Suprapubic skin (tissue), 3 donors: Measurements from ENCODE around the gene NFATC2.

Source experiments
- POLR2AphosphoS5 ChIP-seq, 3 donors: sonication (generic); formaldehyde crosslinking; IDR thresholded peaks; one replicate each; pipeline ENCODE4 v1.6.1; 2017; ENCODE audit warnings: antibody characterized with exemption in 3 of 3
- TF ChIP-seq, protein P1 (sequence below), 2 donors: fragments of 200-600 bp in 1 of 2; fragments of 450-650 bp in 1 of 2; sonication (generic) in 1 of 2; IDR thresholded peaks; one replicate each; pipeline ENCODE4 v1.5.1; 2016 to 2019; ENCODE audit warnings: antibody characterized with exemption in 2 of 2, mild to moderate bottlenecking in 1 of 2, moderate library complexity in 1 of 2

DNA sequence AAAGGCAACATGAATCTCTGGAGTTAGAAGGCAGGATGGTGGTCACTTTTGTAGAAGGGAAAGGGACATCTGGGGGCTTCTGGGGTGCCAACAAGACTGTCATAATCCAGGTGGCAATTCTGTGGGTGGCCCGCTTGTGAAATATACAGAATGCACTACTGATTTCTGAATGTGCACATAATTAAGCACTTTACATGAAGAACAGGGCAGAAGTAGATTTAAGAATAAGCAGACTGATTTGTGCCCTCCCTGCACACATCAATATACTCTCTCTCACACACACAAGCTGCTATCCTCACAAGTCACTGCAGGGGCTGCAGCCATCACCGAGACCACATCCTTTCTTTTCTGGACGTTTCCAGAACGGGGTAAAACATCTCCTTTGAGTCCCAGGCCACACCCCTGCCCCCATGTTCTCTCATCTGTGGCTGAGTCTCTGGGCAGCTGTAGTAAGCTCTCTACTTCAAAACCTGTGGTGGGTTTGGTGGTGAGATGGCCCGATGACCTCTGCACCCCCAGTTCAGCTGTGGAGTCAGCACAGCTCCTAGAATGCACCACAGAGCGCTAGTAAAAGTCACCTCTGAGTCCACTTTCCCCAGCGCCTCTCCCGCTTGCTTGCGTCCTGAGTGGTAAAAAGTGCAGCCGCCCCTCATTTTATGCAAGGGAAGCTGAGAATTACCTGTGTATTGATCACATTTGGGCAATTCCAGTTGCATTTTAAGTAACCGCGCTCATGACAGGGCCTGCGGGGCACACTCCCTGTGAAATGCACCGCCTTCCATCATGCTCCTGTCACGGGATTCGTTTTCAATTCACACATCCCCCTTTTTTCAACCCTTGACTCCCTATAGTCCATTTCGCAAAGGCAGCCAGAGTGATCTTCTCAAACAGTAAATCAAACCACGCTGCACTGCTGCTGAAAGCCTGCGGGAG, 115.5 kb downstream of the NFATC2 start:
- TF ChIP-seq, protein P1, sequence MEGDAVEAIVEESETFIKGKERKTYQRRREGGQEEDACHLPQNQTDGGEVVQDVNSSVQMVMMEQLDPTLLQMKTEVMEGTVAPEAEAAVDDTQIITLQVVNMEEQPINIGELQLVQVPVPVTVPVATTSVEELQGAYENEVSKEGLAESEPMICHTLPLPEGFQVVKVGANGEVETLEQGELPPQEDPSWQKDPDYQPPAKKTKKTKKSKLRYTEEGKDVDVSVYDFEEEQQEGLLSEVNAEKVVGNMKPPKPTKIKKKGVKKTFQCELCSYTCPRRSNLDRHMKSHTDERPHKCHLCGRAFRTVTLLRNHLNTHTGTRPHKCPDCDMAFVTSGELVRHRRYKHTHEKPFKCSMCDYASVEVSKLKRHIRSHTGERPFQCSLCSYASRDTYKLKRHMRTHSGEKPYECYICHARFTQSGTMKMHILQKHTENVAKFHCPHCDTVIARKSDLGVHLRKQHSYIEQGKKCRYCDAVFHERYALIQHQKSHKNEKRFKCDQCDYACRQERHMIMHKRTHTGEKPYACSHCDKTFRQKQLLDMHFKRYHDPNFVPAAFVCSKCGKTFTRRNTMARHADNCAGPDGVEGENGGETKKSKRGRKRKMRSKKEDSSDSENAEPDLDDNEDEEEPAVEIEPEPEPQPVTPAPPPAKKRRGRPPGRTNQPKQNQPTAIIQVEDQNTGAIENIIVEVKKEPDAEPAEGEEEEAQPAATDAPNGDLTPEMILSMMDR (IDR thresholded peaks at IDR 0.05) = no peak
- no peak for TF ChIP-seq POLR2AphosphoS5 (IDR thresholded peaks at IDR 0.05)
